ENCODE results near the gene CALY. TPM values are rescaled to one million over a fixed set of nuclear protein-coding genes. Genes with fewer than 3 reads are reported as not detected.
A peak's percentile ranks its signal among the peaks of the same experiment; 100 is the strongest.
"Not testable (repeated sequence)": the region's sequence is repeated elsewhere in the genome, so short reads cannot be mapped to it uniquely, and the experiment has no call there.

The CALY gene
- total RNA-seq, 1 donor from 2014 or later = not detected

DNA sequence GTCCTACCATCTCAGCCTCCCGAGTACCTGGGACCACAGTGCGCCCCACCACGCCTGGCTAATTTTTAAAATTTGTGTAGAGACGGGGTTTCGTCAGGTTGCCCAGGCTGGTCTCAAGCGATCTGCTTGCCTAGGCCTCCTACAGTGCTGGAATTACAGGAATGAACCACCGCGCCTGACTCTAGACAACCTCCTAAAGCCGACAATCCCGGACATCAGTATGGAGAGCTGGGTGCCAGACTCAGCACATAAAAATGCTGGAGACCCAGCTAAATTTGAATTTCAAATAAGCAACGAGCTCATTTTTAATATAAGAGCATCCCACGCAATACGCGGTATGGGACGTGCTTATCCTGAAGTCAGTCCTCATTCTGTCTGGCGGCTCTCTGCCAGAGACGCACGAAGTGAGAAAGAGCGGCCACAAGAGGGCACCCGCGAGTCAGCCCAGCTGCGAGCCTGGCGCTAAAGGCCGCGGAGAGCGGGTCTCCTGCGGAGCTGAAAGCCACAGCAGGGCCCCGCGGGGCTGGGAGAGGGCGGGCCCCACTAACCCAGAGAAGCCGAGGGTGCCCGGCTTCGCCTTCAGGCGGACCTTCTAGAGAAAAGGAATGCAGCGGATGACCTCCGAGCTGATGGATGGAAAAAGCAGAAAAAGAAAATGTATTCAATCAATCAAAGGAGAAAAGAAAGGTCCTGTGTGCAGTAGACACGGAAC, 7.0 kb downstream of the CALY start:
- DNase-seq = peak; percentile 58

DNA sequence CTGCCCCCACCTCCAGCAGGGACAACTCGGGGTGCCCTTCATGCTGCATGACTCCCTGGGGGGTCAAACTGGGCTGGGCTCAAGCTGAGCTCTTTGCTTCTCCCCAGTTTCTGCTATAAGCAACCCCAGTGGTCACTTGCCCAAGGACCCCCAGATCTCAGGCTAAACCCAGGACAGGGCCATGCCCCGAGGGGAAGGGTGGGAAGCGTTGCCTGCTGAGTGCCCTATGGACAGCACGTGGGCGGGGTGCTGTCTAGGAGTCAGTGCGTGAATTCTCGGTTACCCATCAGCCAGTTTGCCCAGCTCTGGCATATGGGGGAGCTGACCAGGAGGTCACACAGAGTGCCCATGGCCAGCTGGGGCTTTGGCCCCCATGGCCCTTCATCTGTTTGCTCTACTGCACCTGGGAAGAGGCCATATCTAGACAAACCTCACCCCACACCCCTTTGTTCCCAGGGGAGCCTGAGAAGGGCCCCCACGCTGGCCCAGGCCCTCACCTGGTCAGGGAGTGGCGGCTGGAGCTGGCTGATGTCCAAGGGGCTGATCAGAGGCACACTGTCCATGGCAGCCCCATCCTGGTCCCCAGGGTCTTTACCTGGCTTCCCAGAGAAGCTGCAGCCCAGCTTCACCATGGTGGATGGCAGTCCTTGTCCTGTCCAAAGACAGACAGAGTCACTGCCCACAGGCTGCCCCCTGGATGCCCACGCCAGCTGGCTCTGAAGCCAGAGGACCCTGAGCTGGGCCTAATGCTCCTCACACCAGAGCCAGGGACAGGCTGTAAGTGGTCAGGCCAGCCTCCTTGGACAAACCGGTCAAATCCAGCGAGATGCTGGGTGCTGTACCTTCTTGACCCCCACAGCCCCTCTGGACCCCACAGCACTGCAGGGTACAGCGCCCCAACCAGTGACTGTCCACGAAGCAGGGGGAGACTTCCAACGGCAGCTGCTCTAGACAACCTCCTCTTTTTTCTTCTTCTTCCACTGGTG, 8.0 kb downstream of the CALY start:
- no peak for DNase-seq

DNA sequence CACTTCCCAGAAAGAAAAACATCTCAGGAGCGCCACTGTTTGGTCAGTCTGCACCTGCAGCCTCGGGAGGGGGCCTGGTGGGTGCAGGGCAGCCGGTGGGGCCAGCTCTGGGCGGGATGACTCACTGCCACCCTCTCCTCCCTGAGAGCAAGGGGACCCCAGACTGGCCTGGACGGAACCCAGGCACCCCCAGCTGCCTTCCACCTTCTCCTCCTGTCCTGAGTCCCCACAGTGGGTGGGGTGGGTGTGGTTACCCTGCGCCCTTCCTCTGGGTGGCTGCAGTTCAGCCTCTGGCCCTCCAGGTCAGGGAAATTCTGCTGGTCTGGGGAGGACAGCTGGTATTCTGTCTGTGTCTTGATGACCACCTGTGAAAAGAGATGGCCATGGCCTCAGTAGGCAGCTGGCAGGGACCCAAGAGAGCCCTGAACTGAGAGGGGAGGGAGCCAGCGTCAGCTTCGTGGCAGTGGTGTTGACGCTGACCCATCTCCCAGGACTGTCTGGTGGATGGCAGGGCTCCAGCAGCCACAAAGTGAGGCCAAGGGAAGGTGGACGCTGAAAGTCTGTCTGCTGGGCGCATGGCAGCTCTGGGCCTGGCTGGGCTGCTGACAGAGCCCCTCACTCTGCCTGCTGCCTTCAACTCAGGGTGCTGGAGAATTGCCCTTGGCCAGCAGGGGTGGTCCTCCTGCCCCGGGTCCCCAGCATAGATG, 8.9 kb downstream of the CALY start:
- DNase-seq = no peak

DNA sequence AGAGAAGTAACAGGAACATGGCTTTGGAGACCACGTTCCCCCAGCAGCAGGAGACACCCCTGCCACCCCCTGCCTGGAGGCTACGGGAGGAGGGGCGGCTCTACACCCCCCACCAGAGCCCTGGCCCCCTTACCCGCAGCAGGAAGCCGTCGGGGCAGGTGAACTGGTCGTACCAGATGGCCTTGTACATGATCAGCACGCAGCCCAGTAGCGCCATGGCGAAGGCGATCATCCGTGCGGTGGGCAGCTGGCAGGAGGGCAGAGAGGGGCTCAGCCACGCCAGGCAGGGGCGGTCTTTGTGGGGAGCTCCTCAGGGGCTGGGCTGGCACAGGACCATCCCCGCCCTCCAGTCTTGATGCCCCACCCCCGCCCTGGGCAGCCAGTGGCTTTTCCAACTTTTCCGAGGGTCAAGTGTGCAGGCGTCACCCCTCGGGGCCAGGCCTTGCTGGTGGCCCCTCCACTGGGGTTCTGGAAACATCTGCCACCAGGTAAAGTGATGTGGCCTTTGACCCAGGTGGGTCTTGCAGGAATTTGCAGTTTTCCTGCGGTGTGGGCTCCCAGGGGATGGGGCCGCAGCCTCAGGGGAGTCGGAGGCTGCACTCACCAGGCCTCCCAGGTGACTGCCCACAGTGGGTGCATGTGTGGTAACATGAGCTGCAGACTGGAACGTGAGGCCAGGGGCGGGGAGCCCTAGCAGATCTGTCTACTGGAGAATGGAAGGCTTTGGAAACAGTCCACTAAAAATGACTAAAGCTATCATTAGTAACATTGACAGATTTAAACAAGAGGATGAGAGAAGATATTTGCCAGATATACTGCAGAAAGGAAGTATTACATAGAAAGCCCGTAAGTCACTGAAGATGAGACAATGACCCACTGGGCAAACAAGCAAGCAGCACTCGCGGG, 9.7 kb downstream of the CALY start:
- DNase-seq = no peak

DNA sequence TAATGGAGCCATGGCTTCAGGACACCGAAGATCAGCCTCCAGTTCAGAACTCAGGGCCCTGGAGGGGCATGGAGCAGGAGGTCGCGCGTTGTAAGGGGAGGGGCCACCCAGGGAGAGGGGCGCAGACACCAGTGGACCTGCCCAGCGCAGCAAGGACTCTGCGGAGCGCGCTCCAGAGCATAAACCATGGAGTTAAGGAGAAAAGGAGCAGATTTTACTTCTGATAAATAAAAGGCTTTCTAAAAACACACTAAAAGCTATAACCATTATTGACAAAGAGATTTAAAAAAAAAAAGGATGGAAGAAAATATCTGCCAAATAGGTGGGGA, 10.5 kb downstream of the CALY start:
- no peak for DNase-seq

DNA sequence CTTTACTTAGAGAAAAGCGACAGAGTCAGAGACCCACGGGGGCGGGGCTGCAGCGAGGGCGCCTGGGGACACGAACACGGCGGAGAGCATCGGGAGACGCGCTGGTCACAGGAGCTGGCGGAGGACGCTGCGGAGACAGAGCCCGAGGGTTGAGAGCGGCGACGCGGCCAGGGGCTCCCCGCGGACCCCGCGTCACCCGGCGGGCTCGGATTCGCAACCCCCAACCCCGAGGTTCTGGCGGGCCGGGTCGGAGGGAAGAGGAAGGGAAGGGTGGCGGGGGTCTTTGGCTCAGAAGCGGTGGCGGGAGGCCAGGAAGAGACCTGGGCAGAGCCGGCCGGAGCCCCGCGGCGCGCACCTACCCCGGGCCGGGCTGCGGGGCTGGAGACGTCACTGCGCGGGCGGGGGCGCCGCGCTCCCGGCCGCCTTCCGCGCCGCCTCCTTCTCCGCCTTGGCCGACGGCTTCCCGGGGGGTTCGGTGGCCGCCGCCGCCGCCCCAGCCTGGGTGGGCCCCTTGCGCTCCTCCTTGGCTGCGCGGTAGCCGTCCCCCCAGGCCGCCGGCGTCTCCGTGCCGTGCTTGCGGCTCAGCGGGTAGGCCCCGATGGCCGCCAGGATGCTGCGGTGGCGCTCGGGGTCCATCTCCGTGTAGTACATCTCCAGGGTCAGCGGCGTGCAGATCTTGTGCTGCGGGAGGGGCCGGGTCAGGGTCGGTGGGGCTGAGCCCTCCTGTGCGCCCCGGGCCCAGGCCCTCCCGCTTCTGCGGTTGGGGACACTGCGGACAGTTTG, 11.1 kb downstream of the CALY start:
- no peak for DNase-seq

DNA sequence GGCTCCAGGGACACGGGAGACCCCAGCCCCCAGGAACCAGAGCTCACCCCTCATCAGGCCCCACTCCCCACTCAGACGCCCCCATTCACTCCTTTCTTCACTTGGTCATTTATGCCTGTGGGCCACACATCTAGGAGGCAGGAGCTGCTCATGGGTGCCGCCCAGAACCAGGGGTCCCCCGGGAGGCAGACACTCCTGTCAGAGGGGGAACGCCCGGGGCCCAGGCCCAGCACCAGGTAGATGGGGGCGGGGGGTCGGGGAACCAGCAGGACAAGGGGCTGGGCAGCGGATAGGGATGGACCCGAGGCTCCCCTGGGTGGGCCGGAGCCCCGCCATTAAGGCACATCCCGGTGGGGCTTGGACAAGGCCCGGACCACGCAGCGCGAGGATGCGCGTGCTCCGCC, 11.8 kb downstream of the CALY start:
- no peak for DNase-seq

DNA sequence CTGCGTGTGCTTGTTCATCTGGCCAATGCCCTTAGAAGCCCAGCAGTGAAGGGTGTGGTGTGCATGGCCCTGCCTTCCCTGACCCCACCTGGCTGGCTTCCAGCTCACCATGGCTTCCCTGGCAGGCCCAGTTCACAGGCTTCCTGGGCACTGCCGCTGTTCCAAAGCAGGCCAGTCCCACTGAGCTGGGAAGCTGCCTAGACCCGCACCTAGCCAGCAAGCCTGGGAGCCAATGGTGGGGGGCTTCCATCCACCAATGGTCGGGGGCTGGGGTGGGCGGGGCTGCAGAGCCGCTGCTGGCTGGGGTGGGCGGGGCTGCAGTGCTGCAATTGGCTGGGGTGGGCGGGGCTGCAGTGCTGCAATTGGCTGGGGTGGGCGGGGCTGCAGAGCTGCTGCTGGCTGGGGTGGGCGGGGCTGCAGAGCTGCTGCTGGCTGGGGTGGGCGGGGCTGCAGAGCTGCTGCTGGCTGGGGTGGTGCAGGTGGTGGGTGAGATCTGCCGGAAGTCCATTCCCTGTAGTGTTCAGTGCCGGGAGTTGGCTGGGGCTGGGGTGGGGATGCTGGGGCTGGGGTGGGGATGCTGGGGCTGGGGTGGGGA, 12.4 kb downstream of the CALY start:
- DNase-seq = no peak

DNA sequence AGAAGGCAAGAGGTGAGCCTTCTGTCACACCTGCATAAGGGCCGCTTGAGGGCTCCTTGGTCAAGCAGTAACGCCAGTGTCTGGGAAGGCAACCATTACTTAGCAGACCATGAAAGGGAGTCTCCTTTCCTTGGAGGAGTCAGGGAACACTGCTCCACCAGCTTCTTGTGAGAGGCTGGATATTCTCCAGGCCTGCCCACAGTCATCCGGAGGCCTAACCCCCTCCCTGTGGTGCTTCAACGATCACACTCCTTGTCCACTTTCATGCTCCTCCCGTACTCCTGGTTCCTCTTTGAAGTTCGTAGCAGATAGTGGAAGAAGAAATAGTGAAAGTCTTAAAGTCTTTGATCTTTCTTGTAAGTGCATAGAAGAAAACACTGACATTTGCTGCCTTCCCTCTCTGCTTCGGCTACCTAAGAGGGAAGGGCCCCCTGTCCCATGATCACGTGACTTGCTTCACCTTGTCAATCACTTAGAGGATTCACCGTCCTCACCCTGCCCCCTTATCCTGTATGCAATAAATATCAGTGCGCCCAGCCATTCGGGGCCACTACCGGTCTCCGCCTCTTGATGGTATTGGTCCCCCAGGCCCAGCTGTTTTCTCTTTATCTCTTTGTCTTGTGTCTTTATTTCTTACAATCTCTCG, 14.5 kb downstream of the CALY start:
- not testable (repeated sequence) for DNase-seq

DNA sequence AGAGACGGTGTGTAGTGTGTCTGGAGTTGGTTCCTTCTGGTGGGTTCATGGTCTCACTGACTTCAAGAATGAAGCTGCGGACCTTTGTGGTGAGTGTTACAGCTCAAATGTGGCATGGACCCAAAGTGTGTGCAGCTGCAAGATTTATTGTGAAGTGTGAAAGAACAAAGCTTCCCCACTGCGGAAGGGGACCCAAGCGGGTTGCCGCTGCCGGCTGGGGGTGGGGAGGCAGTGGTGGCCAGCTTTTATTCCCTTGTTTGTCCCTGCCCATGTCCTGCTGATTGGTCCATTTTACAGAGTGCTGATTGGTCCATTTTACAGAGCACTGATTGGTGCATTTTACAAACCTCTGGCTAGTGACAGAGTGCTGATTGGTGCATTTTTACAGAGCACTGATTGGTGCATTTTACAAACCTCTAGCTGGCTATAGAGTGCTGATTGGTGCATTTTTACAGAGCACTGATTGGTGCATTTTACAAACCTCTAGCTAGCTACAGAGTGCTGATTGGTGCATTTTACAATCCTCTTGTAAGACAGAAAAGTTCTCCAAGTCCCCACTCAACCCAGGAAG, 15.8 kb downstream of the CALY start:
- not testable (repeated sequence) for DNase-seq

DNA sequence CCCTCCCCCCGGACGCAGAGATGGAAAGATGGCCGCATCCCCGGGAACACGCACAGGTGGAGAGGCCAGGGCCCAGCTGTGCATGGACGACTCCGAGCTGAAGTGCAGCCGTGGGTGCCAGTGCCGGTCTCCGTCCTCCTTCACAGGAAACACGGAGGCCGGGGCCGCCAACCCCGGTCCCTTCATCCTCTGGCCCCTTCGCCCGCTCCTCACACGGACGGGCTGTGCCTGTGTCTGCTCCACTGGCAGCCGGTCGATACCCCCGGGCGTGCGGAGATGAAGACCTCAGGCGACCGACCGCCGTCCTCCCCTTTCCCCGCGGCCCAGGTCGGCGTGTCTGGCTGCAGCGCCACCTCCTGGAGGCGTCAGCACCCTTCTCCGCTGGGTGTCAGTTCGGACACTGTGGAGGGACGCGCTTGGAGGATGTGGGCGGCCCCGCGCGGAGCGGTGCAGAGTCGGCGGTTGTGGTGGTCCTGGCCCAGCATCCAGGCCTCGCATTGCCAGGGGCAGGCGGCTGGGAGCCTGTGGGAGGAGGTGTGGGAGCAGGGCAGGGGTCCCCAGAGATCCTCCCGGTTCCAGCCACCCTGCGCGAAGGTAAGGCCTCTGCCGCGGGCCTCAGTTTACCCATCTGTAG, 18.1 kb downstream of the CALY start:
- no peak for DNase-seq

DNA sequence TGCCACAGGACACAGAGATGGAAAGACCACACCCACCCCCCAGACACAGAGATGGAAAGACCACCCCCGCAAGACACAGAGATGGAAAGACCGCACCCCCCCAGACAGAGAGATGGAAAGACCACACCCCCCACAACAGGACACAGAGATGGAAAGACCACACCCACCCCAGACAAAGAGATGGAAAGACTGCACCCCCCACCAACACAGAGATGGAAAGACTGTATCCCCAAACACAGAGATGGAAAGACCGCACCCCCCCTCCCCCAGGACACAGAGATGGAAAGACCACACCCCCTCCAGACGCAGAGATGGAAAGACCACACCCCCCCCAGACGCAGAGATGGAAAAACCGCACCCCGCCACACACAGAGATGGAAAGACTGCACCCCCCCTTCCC, 20.0 kb downstream of the CALY start:
- DNase-seq = no peak

DNA sequence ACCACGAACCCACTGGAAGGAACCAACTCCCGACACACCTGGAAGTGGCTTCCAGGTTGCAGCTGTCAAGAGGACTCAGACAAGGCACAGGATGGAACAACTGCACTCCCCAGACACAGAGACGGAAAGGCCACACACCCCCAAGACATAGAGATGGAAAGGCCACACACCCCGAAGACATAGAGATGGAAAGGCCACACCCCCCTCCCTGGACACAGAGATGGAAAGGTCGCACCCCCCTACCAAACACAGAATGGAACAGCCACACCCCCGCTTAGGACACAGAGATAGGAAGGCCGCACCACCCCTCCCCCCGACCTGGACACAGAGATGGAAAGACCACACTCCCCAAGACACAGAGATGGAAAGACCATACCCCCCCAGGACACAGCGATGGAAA, 20.4 kb downstream of the CALY start:
- no peak for DNase-seq

DNA sequence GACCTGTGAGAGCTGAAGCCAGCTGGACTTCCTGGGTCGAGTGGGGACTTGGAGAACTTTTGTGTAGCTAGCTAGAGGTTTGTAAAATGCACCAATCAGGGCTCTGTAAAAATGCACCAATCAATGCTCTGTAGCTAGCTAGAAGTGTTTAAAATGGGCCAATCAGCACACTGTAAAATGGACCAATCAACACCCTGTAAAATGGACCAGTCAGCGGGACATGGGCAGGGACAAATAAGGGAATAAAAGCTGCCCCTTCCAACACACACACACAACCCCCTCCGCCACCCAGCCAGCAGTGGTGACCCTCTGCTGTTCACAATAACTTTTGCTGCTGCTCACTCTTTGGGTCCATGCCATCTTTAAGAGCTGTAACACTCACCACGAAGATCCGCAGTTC, 20.8 kb downstream of the CALY start:
- DNase-seq = no peak

DNA sequence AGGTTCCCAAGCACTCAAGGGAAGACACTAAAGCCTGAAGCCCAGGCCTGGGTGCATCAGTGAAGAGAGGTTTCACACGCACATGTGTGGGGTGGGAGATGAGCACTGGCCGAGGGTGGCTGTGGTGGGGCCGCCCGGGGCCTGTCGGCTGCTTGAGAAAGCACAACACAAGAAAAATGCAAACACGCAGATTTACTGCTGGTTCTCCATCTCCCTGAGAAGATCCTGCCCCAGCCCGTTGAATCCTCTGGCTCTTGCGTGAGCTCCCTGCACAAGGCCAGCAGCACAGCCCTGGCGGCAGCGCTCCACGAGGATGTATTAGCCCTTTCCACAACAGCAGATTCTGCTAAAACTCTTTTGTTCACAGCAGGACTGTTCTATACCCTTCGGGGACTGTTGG, 21.8 kb downstream of the CALY start:
- no peak for DNase-seq

DNA sequence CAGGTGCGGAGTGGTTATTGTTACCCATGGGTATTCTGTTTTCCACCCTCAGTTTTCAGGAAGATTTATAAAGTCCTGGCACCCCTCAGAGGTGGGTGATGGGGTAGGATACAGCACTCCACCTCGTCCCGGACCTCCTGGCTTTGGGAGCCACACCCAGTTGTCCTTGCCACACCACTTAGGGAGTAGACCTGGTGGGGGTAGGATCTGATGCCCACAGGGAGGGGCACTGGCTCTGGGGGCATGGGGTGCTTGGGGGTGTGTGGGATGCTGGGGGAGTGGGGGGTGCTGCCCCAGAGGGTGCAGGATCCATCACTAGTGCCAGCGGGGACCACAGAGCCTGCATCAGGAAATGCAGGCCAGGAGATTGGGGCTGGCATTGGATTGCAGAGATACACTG, 23.5 kb downstream of the CALY start:
- DNase-seq = no peak

DNA sequence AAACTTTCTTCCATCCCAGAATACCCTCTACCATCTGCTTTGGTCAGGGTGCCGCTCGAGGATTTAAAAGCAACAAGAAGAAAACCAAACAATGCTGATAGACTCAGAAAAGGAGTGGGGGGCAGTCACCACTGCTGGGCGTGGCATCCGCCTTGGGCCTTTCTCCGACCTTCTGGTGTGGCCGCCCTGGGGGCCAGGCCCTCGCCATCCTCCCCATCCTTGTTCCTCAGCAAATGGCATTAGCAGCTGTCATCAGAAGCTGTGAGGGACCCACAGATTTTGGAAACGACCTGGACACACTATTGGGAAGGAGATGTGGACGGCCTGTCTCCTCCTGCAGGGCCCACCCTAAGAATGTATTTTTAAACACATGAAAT, 23.9 kb downstream of the CALY start:
- DNase-seq = no peak

DNA sequence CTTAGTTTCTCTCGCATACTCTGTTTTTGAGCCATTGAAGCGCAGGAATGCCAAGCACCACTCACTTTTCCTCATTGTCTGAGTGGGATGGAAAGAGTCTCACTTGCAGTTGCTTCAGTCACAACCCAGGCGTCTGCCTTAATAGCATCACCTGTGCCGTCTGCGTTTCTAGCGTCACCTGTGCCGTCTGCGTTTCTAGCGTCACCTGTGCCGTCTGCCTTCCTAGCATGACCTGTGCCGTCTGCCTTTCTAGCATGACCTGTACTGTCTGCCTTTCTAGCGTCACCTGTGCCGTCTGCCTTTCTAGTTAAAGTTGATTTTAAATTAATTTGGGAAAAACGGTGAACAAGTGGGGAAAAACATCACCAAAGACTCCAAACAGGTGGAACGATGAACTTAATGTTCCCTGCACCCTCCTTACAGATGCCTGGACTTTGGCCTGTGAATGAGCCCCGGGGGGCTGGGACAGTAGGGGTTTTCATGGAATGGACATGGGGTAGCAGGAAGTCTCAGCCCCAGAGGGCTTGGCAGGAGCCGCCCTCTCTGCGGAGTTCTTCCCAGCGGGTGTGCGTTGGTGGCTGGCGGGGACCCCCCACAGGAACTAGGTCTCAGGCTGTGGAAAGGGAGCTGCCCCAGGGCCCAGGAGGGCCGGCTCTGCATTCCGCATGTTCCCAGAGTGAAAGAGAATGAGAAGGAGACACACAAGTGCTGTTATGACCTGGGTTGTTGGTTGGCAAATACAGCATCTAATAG, 24.5 kb downstream of the CALY start:
- DNase-seq = no peak

DNA sequence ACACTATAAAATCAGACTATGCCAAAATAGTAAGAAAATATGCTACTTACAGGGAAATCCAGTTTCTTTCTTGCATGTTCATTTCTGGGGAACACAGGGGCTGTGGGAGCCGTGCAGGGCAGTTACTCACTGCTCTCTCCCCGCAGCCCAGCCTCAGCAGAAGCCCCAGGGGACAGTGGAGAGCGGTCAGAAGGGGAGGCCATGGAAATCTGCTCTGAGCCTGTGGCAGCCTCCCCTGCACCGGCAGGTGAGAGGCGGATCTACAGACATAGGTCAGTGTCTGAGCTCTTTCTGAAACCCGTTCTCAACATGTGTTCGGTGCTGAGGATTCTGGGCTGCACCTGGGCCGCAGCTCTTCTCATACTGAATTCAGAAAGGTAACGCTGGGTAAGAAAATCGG, 25.1 kb downstream of the CALY start:
- no peak for DNase-seq
